ENCODE measurements around the gene CR1.

DNA sequence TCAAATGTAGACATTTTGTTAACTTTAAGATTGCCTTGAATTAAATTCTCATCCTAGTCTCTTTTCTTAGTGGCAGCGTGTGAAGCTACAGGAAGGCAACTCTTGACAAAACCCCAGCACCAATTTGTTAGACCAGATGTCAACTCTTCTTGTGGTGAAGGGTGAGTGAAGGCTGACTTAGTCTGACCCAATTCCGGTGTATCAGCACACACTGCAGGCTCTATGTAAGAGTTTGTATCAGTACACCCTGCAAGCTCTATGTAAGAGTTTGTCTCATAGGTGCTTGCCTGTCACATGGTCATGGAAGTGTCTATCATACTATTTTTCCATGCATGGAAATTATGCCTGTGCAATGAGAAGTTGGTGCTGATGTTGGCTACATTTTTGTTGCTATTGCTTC lies 25.0 kb upstream of the CR1 start:
- TF ChIP-seq, protein P1, sequence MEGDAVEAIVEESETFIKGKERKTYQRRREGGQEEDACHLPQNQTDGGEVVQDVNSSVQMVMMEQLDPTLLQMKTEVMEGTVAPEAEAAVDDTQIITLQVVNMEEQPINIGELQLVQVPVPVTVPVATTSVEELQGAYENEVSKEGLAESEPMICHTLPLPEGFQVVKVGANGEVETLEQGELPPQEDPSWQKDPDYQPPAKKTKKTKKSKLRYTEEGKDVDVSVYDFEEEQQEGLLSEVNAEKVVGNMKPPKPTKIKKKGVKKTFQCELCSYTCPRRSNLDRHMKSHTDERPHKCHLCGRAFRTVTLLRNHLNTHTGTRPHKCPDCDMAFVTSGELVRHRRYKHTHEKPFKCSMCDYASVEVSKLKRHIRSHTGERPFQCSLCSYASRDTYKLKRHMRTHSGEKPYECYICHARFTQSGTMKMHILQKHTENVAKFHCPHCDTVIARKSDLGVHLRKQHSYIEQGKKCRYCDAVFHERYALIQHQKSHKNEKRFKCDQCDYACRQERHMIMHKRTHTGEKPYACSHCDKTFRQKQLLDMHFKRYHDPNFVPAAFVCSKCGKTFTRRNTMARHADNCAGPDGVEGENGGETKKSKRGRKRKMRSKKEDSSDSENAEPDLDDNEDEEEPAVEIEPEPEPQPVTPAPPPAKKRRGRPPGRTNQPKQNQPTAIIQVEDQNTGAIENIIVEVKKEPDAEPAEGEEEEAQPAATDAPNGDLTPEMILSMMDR (IDR thresholded peaks at IDR 0.05), result no peak
- TF ChIP-seq POLR2AphosphoS5 (IDR thresholded peaks at IDR 0.05; ENCODE audit: low read depth, low read length) (no peak), TCF7L2 (IDR thresholded peaks at IDR 0.05; ENCODE audit: low read depth, low read length) (no peak), SIN3A (IDR thresholded peaks at IDR 0.05; ENCODE audit: borderline replicate concordance, insufficient read depth, low read depth, low read length) (no peak)
